Adrenal gland (tissue), 12 donors: ENCODE data around the gene FAM228B. TPM values are rescaled to one million over a fixed set of nuclear protein-coding genes. Genes with fewer than 3 reads are reported as not detected.

ENCODE experiments used
- DNase-seq, 7 donors: peaks; one replicate each; pipeline ENCODE4 v3.0.0-alpha.2; 2019 to 2020
- H3K27ac ChIP-seq, 5 donors: fragments of 200-600 bp; sonication (generic) in 4 of 5; 1 replicate in 3 of 5; 2 replicates in 2 of 5; pipeline versions ENCODE4 v1.5.1 to v1.8.0; 2016 to 2020; ENCODE audit warnings: mild to moderate bottlenecking in 1 of 5
- H3K27me3 ChIP-seq: fragments of 200-600 bp; 2 replicates; pipeline ENCODE4 v1.8.0; 2021
- H3K36me3 ChIP-seq, 2 donors: fragments of 200-600 bp; replicated peaks in 1 of 2; 1 replicate in 1 of 2; 2 replicates in 1 of 2; pipeline versions ENCODE4 v1.5.1 to v1.8.0; 2018 to 2022
- H3K4me1 ChIP-seq, 2 donors: fragments of 200-600 bp; replicated peaks in 1 of 2; 1 replicate in 1 of 2; 2 replicates in 1 of 2; pipeline versions ENCODE4 v1.5.1 to v1.8.0; 2018 to 2021
- H3K4me3 ChIP-seq, 4 donors: fragments of 200-600 bp; sonication (generic) in 3 of 4; one replicate each; pipeline ENCODE4 v1.5.1; 2016 to 2018
- H3K9me3 ChIP-seq, 3 donors: fragments of 200-600 bp; sonication (generic) in 1 of 3; replicated peaks in 1 of 3; 1 replicate in 2 of 3; 2 replicates in 1 of 3; pipeline versions ENCODE4 v1.5.1 to v1.8.0; 2016 to 2021
- CTCF ChIP-seq, 6 experiments: fragments of 450-650 bp in 4 of 6; fragments of 200-600 bp in 2 of 6; sonication (generic) in 1 of 6; IDR thresholded peaks; 1 replicate in 5 of 6; 2 replicates in 1 of 6; pipeline versions ENCODE4 v1.5.1 to v1.8.0; 2016 to 2021; ENCODE audit warnings: antibody characterized with exemption in 6 of 6, mild to moderate bottlenecking in 2 of 6, moderate library complexity in 1 of 6
- POLR2A ChIP-seq, 2 donors: fragments of 450-650 bp; IDR thresholded peaks; one replicate each; pipeline ENCODE4 v1.6.1; 2017; ENCODE audit warnings: antibody characterized with exemption in 2 of 2, mild to moderate bottlenecking in 2 of 2, moderate library complexity in 1 of 2
- WGBS, 4 donors: extraction: QIAGEN DNeasy Blood & Tissue Kit in 2 of 4; methylation state at CpG; one replicate each; pipeline versions ENCODE4 v1.1.5 to v1.1.7; 2013 to 2017; 5-methylcytosine and 5-hydroxymethylcytosine counted together
- intact Hi-C, 2 donors: fragments of 100-400 bp; cut with DNase I; formaldehyde crosslinking; loops; one replicate each; pipeline versions ENCODE4 v1.14.1 to v1.15.0; 2022 to 2023
- polyA plus RNA-seq, 3 donors: library from polyadenylated mRNA; stranded (reverse); fragments of 200-250 nt in 2 of 3; fragments of 350-450 nt in 1 of 3; fragmentation: Illumina TruSeq in 1 of 3; extraction: RNeasy Lipid Tissue Mini Kit (QIAGEN cat#74804) in 1 of 3; gene quantifications; one replicate each; pipeline ENCODE4 v1.2.3, GENCODE V29; 2013 to 2014
- total RNA-seq, 9 donors: library from RNA; depleted of rRNA in 4 of 9; stranded (reverse); fragments of >200 nt in 4 of 9; fragments of 120-200 nt in 1 of 9; fragmentation: NEBNext Ultra II Directional in 1 of 9; extraction: Animal tissue kit (Norgen Biotek cat#: 25700) in 1 of 9; gene quantifications; one replicate each; pipeline versions ENCODE4 v1.1.0 to v1.2.4, GENCODE V29; 2013 to 2023
- donor health status: healthy with polysubstance abuse.
- donor health status: Bipolar disorder and iron deficiency.
- donor health status: DM: yes; HTN: yes; CAD: no.
- donor health status: DM: no; HTN: no; CAD: no.
- donor health status: DM: no; HTN: no; CAD: no.
- donor health status: DM: yes; HTN: yes; CAD: no.

Gene FAM228B
- total and polyA plus RNA-seq, 12 donors: 1.9 to 141 (median 29.2) TPM

GRCh38 chr2:24164416-24164973 lies 41.2 kb downstream of the FAM228B start:
- Histone ChIP-seq H3K27ac (no peak overlapping the region), H3K27me3 (no peaks in the 10 kb centered on the region), H3K4me1 (no peaks in the 10 kb centered on the region), H3K4me3 (no peak overlapping the region), H3K9me3 (no peaks in the 10 kb centered on the region), H3K36me3 (no peaks in the 10 kb centered on the region)
- intact Hi-C loops: no loop called here
- peak in 3 of 7 donors; percentile 8 to 37 (median 25) for DNase-seq
- WGBS, 4 donors: 52 to 60% (median 59%) methylated on average over 5 to 8 of the region's 8 CpGs
- TF ChIP-seq POLR2A (IDR thresholded peaks at IDR 0.05) (no peak), CTCF (IDR thresholded peaks at IDR 0.05) (peak; percentile 38 to 69 (median 44))

- WGBS, 4 donors: 94 to 98% (median 97%) methylated on average over 5 of the region's 5 CpGs
- no peaks in the 10 kb centered on the region for H3K36me3 ChIP-seq
- intact Hi-C loops: no loop called here
- no peak overlapping the region for H3K27ac ChIP-seq
- no peak for DNase-seq
- H3K27me3 ChIP-seq: no peaks in the 10 kb centered on the region
- H3K4me3 ChIP-seq: no peak overlapping the region
- H3K4me1 ChIP-seq: no peaks in the 10 kb centered on the region
- no peaks in the 10 kb centered on the region for H3K9me3 ChIP-seq
- TF ChIP-seq CTCF (IDR thresholded peaks at IDR 0.05) (no peak), POLR2A (IDR thresholded peaks at IDR 0.05) (no peak)
Observed at GRCh38 chr2:24169023-24169422, 45.8 kb downstream of the FAM228B start.

GRCh38 chr2:24174851-24175277 lies 51.6 kb downstream of the FAM228B start, which contains the start of gene FAM228A:
Gene FAM228A, plus strand, starts transcription at chr2:24175053. Its CDS starts 428 bp downstream, at chr2:24175481.
- Histone ChIP-seq H3K9me3 (no peaks in the 10 kb centered on the region), H3K27ac (no peak within 1 kb of the TSS), H3K36me3 (no peaks in the 10 kb centered on the region), H3K4me3 (peak within 1 kb of the TSS in 1 of 4 donors; percentile 20), H3K4me1 (no peaks in the 10 kb centered on the region), H3K27me3 (no peaks in the 10 kb centered on the region)
- WGBS, 4 donors: 33 to 62% (median 41%) methylated on average over 3 to 46 of the region's 46 CpGs
- TF ChIP-seq CTCF (IDR thresholded peaks at IDR 0.05) (no peak), POLR2A (IDR thresholded peaks at IDR 0.05) (no peak)
- DNase-seq: no peak
- intact Hi-C loops: no loop called here

GRCh38 chr2:24175631-24176187 lies 52.4 kb downstream of the FAM228B start:
- Histone ChIP-seq H3K9me3 (no peaks in the 10 kb centered on the region), H3K36me3 (no peaks in the 10 kb centered on the region), H3K27me3 (no peaks in the 10 kb centered on the region), H3K4me1 (no peaks in the 10 kb centered on the region), H3K4me3 (no peak overlapping the region), H3K27ac (no peak overlapping the region)
- 84 to 92% (median 87%) methylated on average over 15 to 17 of the region's 17 CpGs for WGBS, 4 donors
- intact Hi-C loops: no loop called here
- no peak for DNase-seq
- TF ChIP-seq CTCF (IDR thresholded peaks at IDR 0.05) (no peak), POLR2A (IDR thresholded peaks at IDR 0.05) (no peak)
